GM21447 (cell line): ENCODE results near the gene LRRC3.

ENCODE experiments used
- ATAC-seq: cut with Tn5 transposase; IDR thresholded peaks from one replicate; pipeline ENCODE4 v1.9.1; 2021; ENCODE audit not compliant: unreplicated experiment

Gene LRRC3

DNA sequence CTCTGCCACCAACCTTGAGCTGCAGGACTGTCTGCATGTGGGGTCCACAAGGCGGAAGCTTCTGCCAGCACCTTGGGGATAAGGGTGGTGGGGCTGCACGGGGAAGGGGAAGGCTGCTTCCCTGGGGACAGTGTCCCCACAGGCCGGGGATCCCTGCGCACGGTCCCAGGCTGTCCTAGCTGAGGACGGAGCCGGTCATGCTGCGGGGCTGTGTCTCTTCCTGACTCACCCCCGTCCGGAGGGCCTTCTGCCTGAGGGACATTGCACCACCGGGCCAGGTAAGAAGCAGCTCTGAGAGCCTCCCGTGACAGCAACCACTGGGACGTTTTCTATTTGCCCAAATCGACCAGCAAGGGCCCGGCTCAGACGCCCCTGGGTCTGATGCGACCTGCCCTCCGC is 54.8 kb downstream of the LRRC3 start:
- no peak for ATAC-seq

DNA sequence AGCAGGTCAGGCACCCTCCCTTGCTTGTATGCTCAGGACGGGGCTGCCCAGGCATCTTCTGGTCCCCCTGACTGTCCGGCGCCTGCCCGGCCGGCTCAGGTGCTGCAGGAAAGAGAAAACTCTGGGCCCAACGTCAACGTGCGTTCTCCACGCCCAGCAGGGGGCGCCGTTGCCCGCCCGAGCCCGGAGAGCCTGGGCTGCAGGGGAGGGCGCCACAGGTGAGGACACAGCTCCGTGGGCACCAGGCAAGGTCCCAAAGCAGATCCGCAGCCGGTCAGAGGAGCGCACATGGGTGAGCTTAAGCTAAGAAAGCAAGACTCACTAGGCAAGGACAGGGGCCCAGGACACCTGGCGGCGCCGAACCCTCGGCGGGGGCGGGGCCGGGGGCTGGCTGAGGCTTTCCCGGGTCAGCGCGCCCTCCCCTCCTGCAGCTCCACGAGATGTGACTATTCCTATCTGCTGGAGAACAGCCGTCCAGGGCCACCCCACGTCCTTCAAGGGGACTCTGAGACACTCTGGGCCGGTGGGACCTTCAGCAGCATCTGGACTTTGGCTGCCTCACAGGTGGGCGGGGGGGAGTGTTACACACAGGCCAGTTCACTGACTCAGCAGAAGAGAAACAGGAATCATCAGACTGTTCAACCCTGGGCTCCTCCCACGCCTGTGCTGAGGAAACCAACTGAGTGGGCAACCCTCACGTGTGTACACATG is 55.4 kb downstream of the LRRC3 start:
- ATAC-seq: no peak

DNA sequence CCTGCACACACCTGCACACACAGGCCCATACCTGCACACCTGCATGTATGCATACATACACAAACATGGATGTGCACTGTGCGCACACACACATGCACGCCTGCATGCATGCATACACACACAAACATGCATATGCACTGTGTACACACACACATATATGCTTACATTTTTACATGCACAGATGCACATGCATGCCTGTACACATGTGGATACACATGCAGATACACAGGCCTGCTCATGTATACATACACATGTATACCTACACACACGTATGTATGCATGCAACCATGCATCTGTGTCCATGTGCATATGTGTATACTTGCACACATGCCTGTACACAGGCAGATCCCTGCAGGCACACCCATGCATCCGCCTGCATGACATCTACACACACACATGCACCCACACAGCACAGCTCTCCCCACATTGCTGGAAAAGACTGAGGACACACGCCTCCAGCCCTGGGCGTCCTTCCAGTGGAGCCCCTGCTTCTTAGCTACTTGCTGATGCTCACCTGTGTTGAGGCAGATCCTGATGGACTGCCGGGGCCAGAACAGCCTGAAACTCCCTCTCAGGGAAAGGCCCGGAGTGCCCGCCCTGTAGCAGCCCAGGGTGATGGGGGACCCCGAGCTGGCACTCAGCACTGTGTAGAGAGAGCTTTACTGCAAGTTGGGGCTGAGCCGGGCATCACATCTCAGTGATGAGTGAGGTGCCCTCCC is 56.1 kb downstream of the LRRC3 start:
- ATAC-seq: no peak
